ENCODE data around the gene LONRF2.

The LONRF2 gene

DNA sequence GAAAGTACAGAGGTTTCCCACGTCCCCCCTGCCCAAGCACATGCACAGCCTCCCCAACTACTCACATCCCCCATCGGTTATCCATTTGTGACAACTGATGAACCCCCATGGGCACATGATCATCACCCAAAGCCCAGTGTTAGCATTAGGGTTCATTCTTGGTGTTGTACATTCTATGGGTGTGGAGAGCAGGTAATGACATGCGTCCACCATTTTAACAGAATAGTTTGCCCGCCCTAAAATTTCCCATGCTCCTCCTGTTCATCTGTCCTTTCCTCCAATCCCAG, 74.3 kb downstream of the LONRF2 start:
- Histone ChIP-seq H3K9me3 (ENCODE audit: insufficient read depth, low read depth, low read length) (no peaks in the 10 kb centered on the region), H3K9ac (ENCODE audit: low read depth, low read length) (no peak overlapping the region), H3K36me3 (ENCODE audit: insufficient read depth, low read depth, low read length) (no peaks in the 10 kb centered on the region), H3K27ac (ENCODE audit: low read length) (no peak overlapping the region), H3K27me3 (ENCODE audit: insufficient read depth, low read length) (no peaks in the 10 kb centered on the region), H3K4me3 (ENCODE audit: low read length) (no peak overlapping the region), H3K4me1 (ENCODE audit: insufficient read depth, low read length) (no peaks in the 10 kb centered on the region)

DNA sequence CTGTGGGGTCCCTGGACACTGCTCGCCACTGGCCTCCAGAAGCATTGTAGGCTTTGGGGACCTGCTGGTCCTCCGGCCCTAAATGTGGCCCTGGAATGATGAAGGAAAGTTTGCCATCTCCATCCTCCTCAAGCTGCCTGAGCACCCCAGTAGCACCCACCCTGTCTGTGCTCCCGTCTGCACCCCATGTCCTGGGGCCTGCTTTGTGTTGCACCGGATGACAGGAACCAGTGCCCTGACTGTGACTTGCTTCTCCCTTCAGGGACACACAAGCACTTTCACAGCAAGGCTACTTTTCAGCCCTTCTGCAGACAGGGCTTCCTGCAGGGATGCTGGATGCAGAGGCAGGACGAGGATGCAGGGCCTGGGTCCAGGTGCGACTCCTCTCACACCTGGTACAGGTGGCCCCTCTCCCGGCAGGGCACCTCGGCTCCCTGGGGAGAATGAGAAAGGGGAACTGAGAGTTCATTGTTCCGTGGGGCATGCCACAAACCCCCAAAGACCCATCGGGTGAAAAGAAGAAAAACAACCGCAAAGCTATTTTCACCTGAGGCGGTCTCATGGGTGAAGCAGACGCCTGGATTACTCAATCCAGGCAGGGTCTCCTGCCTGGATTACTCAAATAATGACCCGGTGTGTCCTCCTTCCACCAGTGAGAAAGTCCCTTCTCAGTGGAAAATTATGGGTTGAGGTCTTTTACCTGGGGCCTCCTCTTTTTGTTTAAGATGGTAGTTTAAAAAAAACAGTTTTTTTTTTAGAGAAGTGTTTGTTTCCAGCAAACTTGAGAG, 74.9 kb downstream of the LONRF2 start:
- no peaks in the 10 kb centered on the region for H3K36me3 ChIP-seq (ENCODE audit: insufficient read depth, low read depth, low read length)
- no peaks in the 10 kb centered on the region for H3K9me3 ChIP-seq (ENCODE audit: insufficient read depth, low read depth, low read length)
- H3K9ac ChIP-seq (ENCODE audit: low read depth, low read length): no peak overlapping the region
- no peak overlapping the region for H3K4me3 ChIP-seq (ENCODE audit: low read length)
- no peaks in the 10 kb centered on the region for H3K4me1 ChIP-seq (ENCODE audit: insufficient read depth, low read length)
- no peaks in the 10 kb centered on the region for H3K27me3 ChIP-seq (ENCODE audit: insufficient read depth, low read length)
- H3K27ac ChIP-seq (ENCODE audit: low read length): no peak overlapping the region

- no peaks in the 10 kb centered on the region for H3K4me1 ChIP-seq (ENCODE audit: insufficient read depth, low read length)
- no peaks in the 10 kb centered on the region for H3K36me3 ChIP-seq (ENCODE audit: insufficient read depth, low read depth, low read length)
- no peak overlapping the region for H3K27ac ChIP-seq (ENCODE audit: low read length)
- H3K4me3 ChIP-seq (ENCODE audit: low read length): no peak overlapping the region
- H3K9ac ChIP-seq (ENCODE audit: low read depth, low read length): no peak overlapping the region
- no peaks in the 10 kb centered on the region for H3K27me3 ChIP-seq (ENCODE audit: insufficient read depth, low read length)
- H3K9me3 ChIP-seq (ENCODE audit: insufficient read depth, low read depth, low read length): no peaks in the 10 kb centered on the region
These were observed 75.8 kb downstream of the LONRF2 start for GRCh38 chr2:100246163-100247145.

DNA sequence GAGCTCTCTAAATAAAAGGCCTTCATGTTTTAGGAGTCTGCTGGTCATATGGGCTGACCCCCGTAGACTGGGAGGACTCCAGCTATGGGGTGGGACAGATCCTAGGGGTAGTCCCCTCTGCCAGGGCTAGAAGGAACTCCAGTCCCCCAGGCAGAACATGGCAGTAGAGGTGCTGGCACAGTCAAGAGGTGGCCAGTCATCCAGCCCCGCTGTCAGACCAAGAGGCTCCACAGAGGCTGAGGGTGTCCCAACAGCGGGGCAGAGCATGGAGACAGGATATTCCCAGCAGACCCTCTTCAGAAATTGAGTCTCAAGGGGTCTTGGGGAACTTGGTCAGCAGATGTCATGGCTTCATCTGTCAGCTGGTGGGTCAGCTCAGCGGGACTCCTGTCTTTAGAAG, 76.6 kb downstream of the LONRF2 start:
- Histone ChIP-seq H3K9ac (ENCODE audit: low read depth, low read length) (no peak overlapping the region), H3K4me1 (ENCODE audit: insufficient read depth, low read length) (no peaks in the 10 kb centered on the region), H3K9me3 (ENCODE audit: insufficient read depth, low read depth, low read length) (no peaks in the 10 kb centered on the region), H3K27ac (ENCODE audit: low read length) (no peak overlapping the region), H3K27me3 (ENCODE audit: insufficient read depth, low read length) (no peaks in the 10 kb centered on the region), H3K36me3 (ENCODE audit: insufficient read depth, low read depth, low read length) (no peaks in the 10 kb centered on the region), H3K4me3 (ENCODE audit: low read length) (no peak overlapping the region)

- H3K36me3 ChIP-seq (ENCODE audit: insufficient read depth, low read depth, low read length): no peaks in the 10 kb centered on the region
- H3K9ac ChIP-seq (ENCODE audit: low read depth, low read length): no peak overlapping the region
- no peaks in the 10 kb centered on the region for H3K4me1 ChIP-seq (ENCODE audit: insufficient read depth, low read length)
- H3K27ac ChIP-seq (ENCODE audit: low read length): no peak overlapping the region
- no peaks in the 10 kb centered on the region for H3K9me3 ChIP-seq (ENCODE audit: insufficient read depth, low read depth, low read length)
- H3K27me3 ChIP-seq (ENCODE audit: insufficient read depth, low read length): no peaks in the 10 kb centered on the region
- no peak overlapping the region for H3K4me3 ChIP-seq (ENCODE audit: low read length)
These were observed 77.3 kb downstream of the LONRF2 start for GRCh38 chr2:100244881-100245605.

DNA sequence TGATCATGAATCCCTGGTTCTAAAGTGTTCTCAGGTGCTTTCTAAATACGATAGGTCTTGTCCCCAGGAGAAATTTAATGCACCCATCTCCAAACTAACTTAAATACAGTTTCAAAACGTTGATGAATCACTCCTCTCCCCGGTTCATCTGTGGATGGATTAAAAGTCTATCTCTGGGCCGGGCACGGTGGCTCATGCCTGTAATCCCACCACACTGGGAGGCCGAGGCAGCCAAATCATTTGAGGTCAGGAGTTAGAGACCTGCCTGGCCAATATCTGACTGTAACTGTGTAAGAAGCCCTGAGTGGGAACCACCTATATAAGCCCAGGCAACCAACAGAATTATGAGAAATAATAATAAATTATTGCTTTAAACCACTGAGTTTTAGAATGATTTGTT, 78.7 kb downstream of the LONRF2 start:
- Histone ChIP-seq H3K9ac (ENCODE audit: low read depth, low read length) (no peak overlapping the region), H3K4me3 (ENCODE audit: low read length) (no peak overlapping the region), H3K27ac (ENCODE audit: low read length) (no peak overlapping the region), H3K9me3 (ENCODE audit: insufficient read depth, low read depth, low read length) (no peaks in the 10 kb centered on the region), H3K36me3 (ENCODE audit: insufficient read depth, low read depth, low read length) (no peaks in the 10 kb centered on the region), H3K27me3 (ENCODE audit: insufficient read depth, low read length) (no peaks in the 10 kb centered on the region), H3K4me1 (ENCODE audit: insufficient read depth, low read length) (no peaks in the 10 kb centered on the region)

DNA sequence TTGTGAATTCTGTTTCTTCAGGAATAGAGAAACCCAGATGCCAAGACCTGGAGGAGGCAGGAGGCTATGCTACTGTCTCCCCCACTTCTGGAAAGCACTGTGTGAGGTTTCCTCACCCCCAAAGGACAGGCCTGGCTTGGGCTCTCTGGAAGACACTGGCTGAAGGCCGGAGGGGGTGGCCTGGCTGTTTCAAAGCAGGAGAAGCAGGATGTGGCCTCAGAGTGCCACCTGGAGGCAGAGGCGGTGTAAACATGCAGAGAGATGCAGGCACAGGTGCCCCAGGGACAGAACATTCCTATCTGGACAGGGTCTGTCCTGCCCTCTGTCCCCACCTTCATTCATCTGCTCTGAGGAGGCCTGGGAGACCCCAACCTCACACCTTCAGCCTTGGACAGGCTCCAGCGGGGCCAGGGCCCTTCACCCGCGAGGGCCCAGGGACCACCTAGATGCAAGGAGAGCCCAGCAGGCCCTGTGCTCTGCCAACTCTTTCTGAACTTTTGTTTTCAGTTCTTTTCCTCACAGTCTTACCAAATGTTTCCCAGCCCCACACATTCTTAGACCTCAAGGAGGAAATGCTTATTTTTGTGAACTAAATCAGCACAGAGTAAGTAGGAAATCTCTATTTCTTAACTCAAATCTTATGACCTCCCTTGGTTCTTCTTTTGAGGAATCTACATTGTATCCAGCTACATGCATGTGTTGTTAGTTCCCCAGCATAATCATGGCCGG, 79.2 kb downstream of the LONRF2 start:
- Histone ChIP-seq H3K27ac (ENCODE audit: low read length) (no peak overlapping the region), H3K4me1 (ENCODE audit: insufficient read depth, low read length) (no peaks in the 10 kb centered on the region)

DNA sequence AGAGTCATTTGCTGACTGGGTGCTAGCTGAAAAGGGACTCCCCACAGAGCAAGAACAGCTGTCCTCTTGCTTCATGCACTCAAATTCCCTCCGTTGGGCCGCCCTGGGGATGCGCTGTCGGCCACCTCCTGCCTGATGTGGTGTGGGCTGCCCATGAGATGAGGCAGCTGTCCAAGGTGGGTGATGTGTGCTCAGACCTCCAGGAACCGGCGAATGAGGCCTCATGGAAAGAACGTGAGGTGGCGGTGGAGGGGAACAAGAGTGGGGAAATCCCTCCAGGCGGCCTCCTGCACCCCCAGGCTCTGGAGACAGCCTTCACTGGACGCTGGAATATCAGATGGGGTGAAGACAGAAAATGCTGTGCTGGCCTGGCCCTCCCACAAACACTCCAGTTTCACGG, 79.8 kb downstream of the LONRF2 start:
- Histone ChIP-seq H3K9me3 (ENCODE audit: insufficient read depth, low read depth, low read length) (no peaks in the 10 kb centered on the region), H3K9ac (ENCODE audit: low read depth, low read length) (no peak overlapping the region), H3K4me1 (ENCODE audit: insufficient read depth, low read length) (no peaks in the 10 kb centered on the region), H3K36me3 (ENCODE audit: insufficient read depth, low read depth, low read length) (no peaks in the 10 kb centered on the region), H3K4me3 (ENCODE audit: low read length) (no peak overlapping the region), H3K27ac (ENCODE audit: low read length) (no peak overlapping the region), H3K27me3 (ENCODE audit: insufficient read depth, low read length) (no peaks in the 10 kb centered on the region)

More for the DNA sequence above, 79.2 kb downstream of the LONRF2 start:
- Histone ChIP-seq H3K9ac (ENCODE audit: low read depth, low read length) (no peak overlapping the region), H3K4me3 (ENCODE audit: low read length) (no peak overlapping the region), H3K27me3 (ENCODE audit: insufficient read depth, low read length) (no peaks in the 10 kb centered on the region), H3K9me3 (ENCODE audit: insufficient read depth, low read depth, low read length) (no peaks in the 10 kb centered on the region), H3K36me3 (ENCODE audit: insufficient read depth, low read depth, low read length) (no peaks in the 10 kb centered on the region)

- Histone ChIP-seq H3K4me3 (ENCODE audit: low read length) (no peak overlapping the region), H3K27me3 (ENCODE audit: insufficient read depth, low read length) (no peaks in the 10 kb centered on the region), H3K36me3 (ENCODE audit: insufficient read depth, low read depth, low read length) (no peaks in the 10 kb centered on the region), H3K4me1 (ENCODE audit: insufficient read depth, low read length) (no peaks in the 10 kb centered on the region), H3K9ac (ENCODE audit: low read depth, low read length) (no peak overlapping the region), H3K27ac (ENCODE audit: low read length) (no peak overlapping the region), H3K9me3 (ENCODE audit: insufficient read depth, low read depth, low read length) (no peaks in the 10 kb centered on the region)
These were observed 81.1 kb downstream of the LONRF2 start for GRCh38 chr2:100241236-100241635.

- Histone ChIP-seq H3K27me3 (ENCODE audit: insufficient read depth, low read length) (no peaks in the 10 kb centered on the region), H3K36me3 (ENCODE audit: insufficient read depth, low read depth, low read length) (no peaks in the 10 kb centered on the region), H3K27ac (ENCODE audit: low read length) (no peak overlapping the region), H3K4me1 (ENCODE audit: insufficient read depth, low read length) (no peaks in the 10 kb centered on the region), H3K4me3 (ENCODE audit: low read length) (no peak overlapping the region), H3K9me3 (ENCODE audit: insufficient read depth, low read depth, low read length) (no peaks in the 10 kb centered on the region), H3K9ac (ENCODE audit: low read depth, low read length) (no peak overlapping the region)
These were observed 81.9 kb downstream of the LONRF2 start for GRCh38 chr2:100240386-100240785.

GRCh38 chr2:100239486-100240210, 82.7 kb downstream of the LONRF2 start:
- H3K9ac ChIP-seq (ENCODE audit: low read depth, low read length): no peak overlapping the region
- peaks cover 2% of the 10 kb centered on the region; the same call in 1 of the 2 replicates for H3K4me1 ChIP-seq (ENCODE audit: insufficient read depth, low read length)
- no peak overlapping the region for H3K4me3 ChIP-seq (ENCODE audit: low read length)
- H3K27me3 ChIP-seq (ENCODE audit: insufficient read depth, low read length): no peaks in the 10 kb centered on the region
- no peaks in the 10 kb centered on the region for H3K36me3 ChIP-seq (ENCODE audit: insufficient read depth, low read depth, low read length)
- no peaks in the 10 kb centered on the region for H3K9me3 ChIP-seq (ENCODE audit: insufficient read depth, low read depth, low read length)
- H3K27ac ChIP-seq (ENCODE audit: low read length): no peak overlapping the region
